Dedifferentiated amniotic fluid mesenchymal stem cell (primary cell): ENCODE results near the gene GINM1.

Source experiments
- DNase-seq: peaks from one replicate; pipeline ENCODE4 v3.0.0-alpha.2; 2016; ENCODE audit errors: extremely low spot score

Gene GINM1

DNA sequence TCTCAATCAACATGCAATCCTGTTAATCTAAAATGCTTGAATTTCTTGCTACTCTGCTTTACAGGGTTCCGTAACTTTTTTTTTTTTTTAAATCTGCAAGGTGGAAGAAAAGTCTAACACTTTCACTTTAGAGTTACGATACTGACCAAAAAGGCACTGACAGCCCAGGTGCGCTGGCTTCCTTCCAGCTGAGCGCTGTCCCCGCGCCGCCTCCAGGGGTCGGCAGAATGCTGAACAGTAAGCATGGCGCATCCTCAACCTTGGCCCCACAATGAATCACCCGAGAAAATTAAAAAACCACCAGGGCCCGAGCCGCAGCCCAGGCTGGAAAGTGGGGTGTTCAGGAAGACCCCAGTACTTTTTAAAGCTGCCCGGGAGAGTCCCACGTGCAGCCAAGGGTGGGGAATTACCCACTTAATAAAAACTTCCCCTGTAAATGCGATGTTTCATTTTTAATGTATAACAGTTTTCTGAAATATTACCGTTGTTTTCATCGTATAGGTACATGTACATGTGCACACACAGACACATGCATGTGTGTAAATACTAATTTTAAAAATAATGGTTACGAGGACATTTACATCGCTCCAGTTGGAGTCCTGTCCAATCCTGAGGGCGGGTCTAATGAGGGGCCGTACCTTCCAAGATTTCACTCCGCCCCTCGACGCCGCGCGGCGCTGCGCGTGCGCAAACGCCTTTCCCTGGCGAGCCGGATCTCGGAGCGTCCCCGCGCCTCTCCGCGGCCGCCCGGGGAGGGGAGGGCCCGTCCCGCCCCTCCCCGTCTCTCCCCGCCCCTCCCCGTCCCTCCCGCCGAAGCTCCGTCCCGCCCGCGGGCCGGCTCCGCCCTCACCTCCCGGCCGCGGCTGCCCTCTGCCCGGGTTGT is at the start of gene GINM1:
Gene GINM1 (plus strand): TSS at position 849 of the 883 bp plus-strand sequence. CDS start 40 bp downstream, outside the sequence.
- DNase-seq: peak; percentile 93

DNA sequence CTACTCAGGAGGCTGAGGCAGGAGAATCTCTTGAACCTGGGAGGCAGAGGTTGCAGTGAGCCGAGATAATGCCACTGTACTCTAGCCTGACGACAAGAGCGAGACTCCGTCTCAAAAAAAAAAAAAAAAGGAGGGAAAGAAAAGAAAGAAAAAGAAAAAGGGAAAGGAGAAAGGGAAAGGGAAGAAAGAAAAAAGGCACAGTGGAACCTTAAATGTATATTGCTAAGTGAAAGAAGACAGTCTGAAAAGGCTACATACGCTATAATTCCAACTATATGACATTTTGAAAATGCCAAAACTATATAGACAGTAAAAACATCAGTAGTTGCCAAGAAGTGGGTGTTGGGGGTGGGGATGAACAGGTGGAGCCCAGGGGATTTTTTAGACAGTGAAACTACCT is 36.5 kb upstream of the GINM1 start:
- no peak for DNase-seq

DNA sequence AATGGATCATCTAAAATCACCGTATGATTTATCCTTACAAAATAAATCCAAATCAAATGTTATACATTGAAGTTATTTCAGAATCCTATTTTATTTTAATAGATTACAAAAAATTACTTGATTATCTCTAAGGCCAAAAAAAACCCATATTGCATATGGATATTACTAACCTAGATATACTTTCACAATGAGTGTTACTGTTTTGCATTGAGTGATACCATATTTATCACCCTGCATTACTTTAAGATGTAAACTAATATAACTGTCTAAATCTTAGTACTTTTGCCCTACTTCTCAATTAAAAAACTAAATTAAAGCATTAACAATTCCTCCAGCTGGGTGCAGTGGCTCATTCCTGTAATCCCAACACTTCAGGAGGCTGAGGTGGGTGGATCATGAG is 31.4 kb upstream of the GINM1 start:
- DNase-seq: no peak

GRCh38 chr6:149541139-149541538 is 25.0 kb upstream of the GINM1 start:
- DNase-seq: no peak

- DNase-seq: no peak
These were observed 21.4 kb upstream of the GINM1 start for GRCh38 chr6:149544646-149545257.

- DNase-seq: peak; percentile 84
These were observed 20.9 kb upstream of the GINM1 start for GRCh38 chr6:149545258-149545753.

- DNase-seq: peak; percentile 90
These were observed 20.3 kb upstream of the GINM1 start, which contains the start of gene PPIL4 for GRCh38 chr6:149545754-149546471. TSS of gene PPIL4 (minus strand) at chr6:149546043. CDS start at chr6:149546005, 38 bp downstream.

DNA sequence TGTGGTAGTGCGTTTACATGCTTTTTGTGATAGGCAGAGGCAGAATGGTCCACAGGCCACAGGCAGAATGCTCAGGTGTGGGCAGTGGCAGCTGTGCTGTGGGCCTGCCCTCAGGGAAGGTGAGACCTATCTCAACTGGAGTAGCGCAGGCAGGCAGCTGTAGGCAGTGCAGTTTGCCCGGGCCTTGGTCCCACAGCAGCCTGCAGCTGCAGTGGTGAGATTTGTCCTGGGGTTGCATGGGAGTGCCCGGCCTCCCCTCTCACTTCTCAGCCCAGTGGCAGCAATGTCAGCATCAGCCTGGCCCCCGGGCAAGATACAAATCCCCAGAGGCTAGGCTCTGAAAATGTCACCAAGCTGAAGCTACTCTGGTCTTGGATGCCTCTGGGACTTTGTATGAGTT is 14.3 kb upstream of the GINM1 start:
- DNase-seq: no peak

- DNase-seq: no peak
These were observed 8.1 kb upstream of the GINM1 start for GRCh38 chr6:149558029-149558428.

- DNase-seq: no peak
These were observed 6.8 kb upstream of the GINM1 start for GRCh38 chr6:149559389-149559788.

GRCh38 chr6:149560736-149561135 is 5.4 kb upstream of the GINM1 start:
- no peak for DNase-seq

DNA sequence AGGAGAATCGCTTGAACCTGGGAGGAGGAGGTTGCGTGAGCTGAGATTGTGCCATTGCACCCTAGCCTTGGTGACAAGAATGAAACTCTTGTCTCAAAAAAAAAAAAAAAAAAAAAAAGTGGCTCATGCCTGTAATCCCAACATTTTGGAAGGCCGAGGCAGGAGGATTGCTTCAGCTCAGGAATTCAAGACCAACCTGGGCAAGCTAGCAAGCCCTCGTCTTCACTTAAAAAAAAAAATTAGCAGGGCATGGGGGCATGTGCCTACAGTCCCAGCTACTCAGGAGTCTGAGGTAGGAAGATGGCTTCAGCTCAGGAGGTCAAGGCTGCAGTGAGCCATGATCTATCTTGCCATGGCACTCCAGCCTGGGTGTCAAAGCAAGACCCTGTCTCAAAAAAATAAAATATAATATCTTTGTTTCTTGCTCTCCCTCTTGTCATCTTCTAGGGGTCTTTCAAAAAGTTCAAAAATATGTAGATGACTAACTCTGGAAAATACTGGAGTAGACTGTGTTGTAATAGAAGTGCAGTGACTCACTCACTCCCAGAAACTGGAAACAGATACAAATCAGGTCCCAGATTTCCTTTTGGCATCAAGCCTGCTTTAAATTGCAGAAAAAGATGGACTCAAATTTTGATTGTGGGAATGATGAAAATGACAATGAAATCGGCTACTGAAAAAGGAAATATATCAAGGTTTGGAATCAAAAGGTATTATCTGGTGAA is 2.8 kb upstream of the GINM1 start:
- DNase-seq: peak; percentile 63

GRCh38 chr6:149563928-149564325 is 2.2 kb upstream of the GINM1 start:
- no peak for DNase-seq

DNA sequence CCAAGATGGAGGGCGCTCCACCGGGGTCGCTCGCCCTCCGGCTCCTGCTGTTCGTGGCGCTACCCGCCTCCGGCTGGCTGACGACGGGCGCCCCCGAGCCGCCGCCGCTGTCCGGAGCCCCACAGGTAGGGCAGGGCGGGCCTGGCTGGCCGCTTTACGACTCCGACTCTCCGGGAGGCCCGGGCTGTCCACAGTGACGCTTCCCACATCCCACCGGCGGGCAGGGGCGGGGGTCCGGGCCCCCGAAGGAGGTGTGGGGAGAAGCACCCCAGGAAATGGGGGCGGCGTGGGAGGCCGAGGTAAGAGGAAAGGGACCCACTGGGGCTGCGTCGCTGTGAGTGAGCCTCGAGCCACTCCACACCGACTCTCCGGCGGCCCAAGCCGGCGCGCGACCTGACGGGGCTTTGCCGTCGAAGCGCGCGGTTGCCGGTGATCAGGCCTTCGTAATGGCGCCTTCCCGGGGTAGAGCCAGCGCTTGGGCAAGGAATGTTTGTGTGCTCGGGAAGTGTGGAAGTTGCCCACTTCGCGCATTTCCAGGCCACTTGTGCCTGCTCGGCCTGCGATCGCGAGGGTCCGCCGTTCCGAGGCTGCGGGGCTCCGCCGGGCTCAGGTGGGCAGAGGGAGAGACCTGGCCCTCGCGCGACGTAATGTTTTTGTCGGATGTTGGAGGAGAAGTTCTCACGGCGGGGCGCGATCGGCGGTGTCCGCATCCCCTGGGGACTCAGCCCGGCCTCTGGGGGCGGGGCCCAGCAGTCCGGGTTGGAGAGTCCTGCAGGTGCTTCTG is 427 bp downstream of the GINM1 start:
- no peak for DNase-seq

GRCh38 chr6:149567194-149567586 is 1.0 kb downstream of the GINM1 start:
- no peak for DNase-seq

- no peak for DNase-seq
These were observed 1.9 kb downstream of the GINM1 start for GRCh38 chr6:149567945-149568585.

DNA sequence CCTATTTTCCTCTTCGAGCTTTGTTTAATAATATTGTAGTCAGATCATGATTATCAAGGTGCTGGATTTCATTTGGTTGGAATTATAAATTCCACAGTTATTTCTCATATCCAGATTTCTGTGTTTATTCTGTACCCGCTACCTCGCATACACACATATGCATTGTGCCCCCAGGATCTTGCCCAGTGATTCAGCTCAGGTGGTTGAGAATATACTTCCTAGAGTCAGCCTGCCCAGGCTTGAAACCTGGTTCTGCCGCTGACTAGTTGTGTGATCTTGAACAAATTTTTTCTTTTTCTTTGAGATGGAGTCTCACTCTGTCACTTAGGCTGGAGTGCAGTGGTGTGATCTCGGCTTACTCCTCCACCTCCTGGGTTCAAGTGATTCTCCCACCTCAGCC is 14.7 kb downstream of the GINM1 start:
- no peak for DNase-seq

- DNase-seq: no peak
These were observed 15.2 kb downstream of the GINM1 start for GRCh38 chr6:149581349-149581748.

- no peak for DNase-seq
These were observed 20.0 kb downstream of the GINM1 start for GRCh38 chr6:149586149-149586548.

DNA sequence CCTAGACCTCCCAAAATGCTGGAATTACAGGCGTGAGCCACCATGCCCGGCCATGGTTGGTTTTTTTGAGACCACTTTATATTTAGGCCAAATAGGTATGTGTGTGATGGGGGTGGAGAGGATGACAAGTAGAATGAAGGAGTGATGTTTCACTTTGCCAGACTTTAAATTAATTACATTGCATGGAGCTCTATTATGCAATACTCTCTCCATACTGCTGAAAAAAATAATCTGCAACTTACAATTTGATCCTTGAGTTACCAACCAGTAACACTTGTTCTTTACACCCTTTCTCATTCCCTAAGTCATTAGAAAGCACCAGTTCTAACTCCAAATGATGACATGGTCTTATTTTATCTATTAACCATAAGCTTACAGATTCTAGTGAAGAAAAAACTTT is 26.8 kb downstream of the GINM1 start:
- no peak for DNase-seq
